ENCODE results near the gene DEFB123.

GRCh38 chr20:31473331-31474096, 33.1 kb downstream of the DEFB123 start:
- no peak for TF ChIP-seq POLR2A (IDR thresholded peaks at IDR 0.05; ENCODE audit: low read depth, low read length)
- TF ChIP-seq POLR2AphosphoS5 (IDR thresholded peaks at IDR 0.05; ENCODE audit: low read depth, low read length): no peak
- TF ChIP-seq TAF1 (IDR thresholded peaks at IDR 0.05; ENCODE audit: borderline replicate concordance, low read depth, low read length): no peak
